BLaER1 treated with 17β-estradiol and CSF1 and Interleukin-3, amounts not matched to agents 10 nM and 100 nM (cell line): ENCODE data around the gene SCAPER.

ENCODE experiments used
- H3K27ac ChIP-seq, 11 experiments: shearing (Covaris generic); formaldehyde crosslinking; 2 replicates each; pipeline ENCODE4 v1.8.1; 2022
- H3K27me3 ChIP-seq, 11 experiments: shearing (Covaris generic); formaldehyde crosslinking; 2 replicates each; pipeline ENCODE4 v1.8.1; 2022
- H3K36me3 ChIP-seq, 11 experiments: shearing (Covaris generic); formaldehyde crosslinking; 2 replicates each; pipeline ENCODE4 v1.8.1; 2022
- H3K4me1 ChIP-seq, 10 experiments: shearing (Covaris generic); formaldehyde crosslinking; 2 replicates each; pipeline ENCODE4 v1.8.1; 2022
- H3K4me2 ChIP-seq, 11 experiments: shearing (Covaris generic); formaldehyde crosslinking; 2 replicates each; pipeline ENCODE4 v1.8.1; 2022
- H3K4me3 ChIP-seq, 10 experiments: shearing (Covaris generic); formaldehyde crosslinking; 2 replicates each; pipeline ENCODE4 v1.8.1; 2022
- H3K9ac ChIP-seq, 11 experiments: shearing (Covaris generic); formaldehyde crosslinking; 2 replicates each; pipeline ENCODE4 v1.8.1; 2022
- H3K9me3 ChIP-seq, 11 experiments: shearing (Covaris generic); formaldehyde crosslinking; replicated peaks in 1 of 11; 2 replicates each; pipeline ENCODE4 v1.8.1; 2022
- H4K20me1 ChIP-seq, 11 experiments: shearing (Covaris generic); formaldehyde crosslinking; 2 replicates each; pipeline ENCODE4 v1.8.1; 2022
- Cebpa-rat ChIP-seq, 11 experiments: shearing (Covaris generic); IDR thresholded peaks; 2 replicates each; pipeline ENCODE4 v1.8.1; 2022

The SCAPER gene

GRCh38 chr15:76386178-76386577, 519.0 kb downstream of the SCAPER start:
- Histone ChIP-seq H3K9ac (no peak overlapping the region), H3K4me3 (no peak overlapping the region), H3K27me3 (no peaks in the 10 kb centered on the region), H3K4me1 (no peaks in the 10 kb centered on the region), H3K36me3 (peaks cover 0 to 5% (median 0%) of the 10 kb centered on the region in 11 experiments; a peak in 5 of 22 replicates), H3K27ac (no peak overlapping the region), H3K4me2 (no peak overlapping the region), H4K20me1 (no peaks in the 10 kb centered on the region), H3K9me3 (no peaks in the 10 kb centered on the region)
- TF ChIP-seq Cebpa-rat (IDR thresholded peaks at IDR 0.05) = no peak

- Histone ChIP-seq H3K4me3 (no peak overlapping the region), H3K27me3 (no peaks in the 10 kb centered on the region), H3K9ac (no peak overlapping the region), H4K20me1 (no peaks in the 10 kb centered on the region), H3K4me2 (no peak overlapping the region), H3K9me3 (no peaks in the 10 kb centered on the region), H3K4me1 (no peaks in the 10 kb centered on the region), H3K27ac (no peak overlapping the region), H3K36me3 (peaks cover 0 to 5% (median 0%) of the 10 kb centered on the region in 11 experiments; a peak in 5 of 22 replicates)
- TF ChIP-seq Cebpa-rat (IDR thresholded peaks at IDR 0.05) = no peak
These were observed 520.7 kb downstream of the SCAPER start for GRCh38 chr15:76384409-76384808.

- Histone ChIP-seq H3K27me3 (no peaks in the 10 kb centered on the region), H3K9me3 (no peaks in the 10 kb centered on the region), H4K20me1 (no peaks in the 10 kb centered on the region), H3K4me1 (no peaks in the 10 kb centered on the region), H3K9ac (no peak overlapping the region), H3K4me2 (no peak overlapping the region), H3K36me3 (peaks cover 0 to 5% (median 0%) of the 10 kb centered on the region in 11 experiments; a peak in 6 of 22 replicates), H3K4me3 (no peak overlapping the region), H3K27ac (no peak overlapping the region)
- no peak for TF ChIP-seq Cebpa-rat (IDR thresholded peaks at IDR 0.05)
These were observed 522.0 kb downstream of the SCAPER start for GRCh38 chr15:76382987-76383728.

GRCh38 chr15:76381366-76381765, 523.8 kb downstream of the SCAPER start:
- no peak for TF ChIP-seq Cebpa-rat (IDR thresholded peaks at IDR 0.05)
- H4K20me1 ChIP-seq = no peaks in the 10 kb centered on the region
- H3K9me3 ChIP-seq = no peaks in the 10 kb centered on the region
- H3K27me3 ChIP-seq = no peaks in the 10 kb centered on the region
- no peak overlapping the region for H3K4me2 ChIP-seq
- peaks cover 0 to 5% (median 0%) of the 10 kb centered on the region in 11 experiments; a peak in 6 of 22 replicates for H3K36me3 ChIP-seq
- no peak overlapping the region for H3K9ac ChIP-seq
- H3K27ac ChIP-seq = no peak overlapping the region
- H3K4me1 ChIP-seq = no peaks in the 10 kb centered on the region
- no peak overlapping the region for H3K4me3 ChIP-seq

GRCh38 chr15:76380249-76380648, 524.9 kb downstream of the SCAPER start:
- Histone ChIP-seq H4K20me1 (no peaks in the 10 kb centered on the region), H3K4me3 (no peak overlapping the region), H3K27me3 (no peaks in the 10 kb centered on the region), H3K36me3 (peaks cover 0 to 13% (median 0%) of the 10 kb centered on the region in 11 experiments; a peak in 7 of 22 replicates), H3K4me2 (no peak overlapping the region), H3K27ac (no peak overlapping the region), H3K9me3 (no peaks in the 10 kb centered on the region), H3K9ac (no peak overlapping the region), H3K4me1 (no peaks in the 10 kb centered on the region)
- no peak for TF ChIP-seq Cebpa-rat (IDR thresholded peaks at IDR 0.05)

GRCh38 chr15:76378691-76379090, 526.4 kb downstream of the SCAPER start:
- Histone ChIP-seq H3K4me2 (no peak overlapping the region), H3K9me3 (no peaks in the 10 kb centered on the region), H3K9ac (no peak overlapping the region), H3K27me3 (no peaks in the 10 kb centered on the region), H3K4me3 (no peak overlapping the region), H3K27ac (no peak overlapping the region), H3K36me3 (peaks cover 0 to 21% (median 0%) of the 10 kb centered on the region in 11 experiments; a peak in 9 of 22 replicates), H4K20me1 (no peaks in the 10 kb centered on the region), H3K4me1 (no peaks in the 10 kb centered on the region)
- TF ChIP-seq Cebpa-rat (IDR thresholded peaks at IDR 0.05) = no peak

GRCh38 chr15:76377751-76378150, 527.4 kb downstream of the SCAPER start:
- H3K4me2 ChIP-seq = no peak overlapping the region
- no peaks in the 10 kb centered on the region for H3K4me1 ChIP-seq
- H3K4me3 ChIP-seq = no peak overlapping the region
- H3K9me3 ChIP-seq = no peaks in the 10 kb centered on the region
- no peak overlapping the region for H3K9ac ChIP-seq
- no peaks in the 10 kb centered on the region for H4K20me1 ChIP-seq
- no peak overlapping the region for H3K27ac ChIP-seq
- TF ChIP-seq Cebpa-rat (IDR thresholded peaks at IDR 0.05) = no peak
- H3K36me3 ChIP-seq = peaks cover 0 to 29% (median 0%) of the 10 kb centered on the region in 11 experiments; a peak in 9 of 22 replicates
- H3K27me3 ChIP-seq = no peaks in the 10 kb centered on the region

GRCh38 chr15:76377217-76377616, 527.9 kb downstream of the SCAPER start:
- Histone ChIP-seq H3K27me3 (no peaks in the 10 kb centered on the region), H3K27ac (no peak overlapping the region), H3K4me3 (no peak overlapping the region), H4K20me1 (no peaks in the 10 kb centered on the region), H3K9ac (no peak overlapping the region), H3K9me3 (no peaks in the 10 kb centered on the region), H3K4me1 (no peaks in the 10 kb centered on the region), H3K36me3 (peaks cover 0 to 29% (median 0%) of the 10 kb centered on the region in 11 experiments; a peak in 9 of 22 replicates), H3K4me2 (no peak overlapping the region)
- TF ChIP-seq Cebpa-rat (IDR thresholded peaks at IDR 0.05) = no peak

GRCh38 chr15:76376816-76377215, 528.3 kb downstream of the SCAPER start:
- Histone ChIP-seq H3K27me3 (no peaks in the 10 kb centered on the region), H3K9me3 (no peaks in the 10 kb centered on the region), H3K4me3 (no peak overlapping the region), H3K4me1 (no peaks in the 10 kb centered on the region), H3K27ac (no peak overlapping the region), H3K4me2 (no peak overlapping the region), H4K20me1 (no peaks in the 10 kb centered on the region), H3K36me3 (peaks cover 0 to 29% (median 0%) of the 10 kb centered on the region in 11 experiments; a peak in 9 of 22 replicates), H3K9ac (no peak overlapping the region)
- no peak for TF ChIP-seq Cebpa-rat (IDR thresholded peaks at IDR 0.05)

GRCh38 chr15:76376029-76376428, 529.1 kb downstream of the SCAPER start:
- Histone ChIP-seq H3K36me3 (peaks cover 0 to 24% (median 0%) of the 10 kb centered on the region in 11 experiments; a peak in 6 of 22 replicates), H3K9ac (no peak overlapping the region), H3K4me2 (no peak overlapping the region), H3K4me3 (no peak overlapping the region), H3K9me3 (no peaks in the 10 kb centered on the region), H3K4me1 (no peaks in the 10 kb centered on the region), H3K27me3 (no peaks in the 10 kb centered on the region), H4K20me1 (no peaks in the 10 kb centered on the region), H3K27ac (no peak overlapping the region)
- TF ChIP-seq Cebpa-rat (IDR thresholded peaks at IDR 0.05) = no peak
